GM19372 (cell line): ENCODE results near the gene DOC2B.

Source experiments
- ATAC-seq: cut with Tn5 transposase; IDR thresholded peaks from one replicate; pipeline ENCODE4 v1.9.1; 2021; ENCODE audit warnings: mild to moderate bottlenecking, low read depth, moderate library complexity; ENCODE audit not compliant: unreplicated experiment

DOC2B gene

GRCh38 chr17:164303-165235 is 16.9 kb downstream of the DOC2B start:
- ATAC-seq = no peak

GRCh38 chr17:163514-164098 is 17.8 kb downstream of the DOC2B start:
- ATAC-seq = no peak

DNA sequence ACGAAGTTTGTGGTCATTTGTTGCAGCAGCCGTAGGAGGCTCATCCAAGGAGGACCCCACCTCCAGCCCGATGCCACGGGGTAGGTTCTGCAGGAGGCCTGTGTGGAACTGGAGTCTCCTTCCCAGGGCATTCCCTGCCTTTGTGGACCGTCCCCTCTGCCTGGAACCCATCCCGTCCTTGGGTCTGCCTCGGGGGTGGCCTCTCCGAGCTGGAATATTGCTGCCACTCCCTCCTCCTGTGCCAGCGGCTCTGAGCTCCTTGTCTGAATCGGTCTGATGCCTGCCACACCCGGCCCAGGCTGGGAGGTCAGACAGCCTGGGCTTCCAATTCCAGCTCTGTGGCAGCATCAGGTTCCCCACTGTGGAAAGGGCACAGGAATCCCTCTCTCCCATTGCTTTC is 18.8 kb downstream of the DOC2B start:
- no peak for ATAC-seq

- ATAC-seq = no peak
These were observed 20.0 kb downstream of the DOC2B start for GRCh38 chr17:161481-161880.

- ATAC-seq = no peak
These were observed 21.1 kb downstream of the DOC2B start for GRCh38 chr17:160336-160735.

- ATAC-seq = no peak
These were observed 21.8 kb downstream of the DOC2B start for GRCh38 chr17:159609-160008.

DNA sequence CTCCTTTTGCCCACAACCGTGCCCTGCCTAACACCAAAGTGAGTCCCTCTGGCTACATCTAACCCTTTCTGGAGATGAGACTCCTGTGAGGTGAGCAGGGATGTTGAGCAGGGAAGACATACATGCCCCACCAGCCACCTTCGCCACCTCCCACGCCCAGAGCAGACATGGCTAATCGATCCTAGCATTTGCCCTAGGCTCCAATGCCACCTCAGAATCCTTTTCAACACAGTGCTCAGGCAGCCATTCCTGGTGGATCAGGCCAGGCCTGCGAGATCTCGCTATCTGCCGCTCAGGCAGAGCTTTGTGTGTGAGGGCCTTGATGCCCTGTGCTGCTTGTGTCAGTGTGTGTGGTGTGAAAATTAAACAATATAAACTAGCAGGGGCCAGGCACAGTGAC is 23.1 kb downstream of the DOC2B start:
- ATAC-seq = no peak

DNA sequence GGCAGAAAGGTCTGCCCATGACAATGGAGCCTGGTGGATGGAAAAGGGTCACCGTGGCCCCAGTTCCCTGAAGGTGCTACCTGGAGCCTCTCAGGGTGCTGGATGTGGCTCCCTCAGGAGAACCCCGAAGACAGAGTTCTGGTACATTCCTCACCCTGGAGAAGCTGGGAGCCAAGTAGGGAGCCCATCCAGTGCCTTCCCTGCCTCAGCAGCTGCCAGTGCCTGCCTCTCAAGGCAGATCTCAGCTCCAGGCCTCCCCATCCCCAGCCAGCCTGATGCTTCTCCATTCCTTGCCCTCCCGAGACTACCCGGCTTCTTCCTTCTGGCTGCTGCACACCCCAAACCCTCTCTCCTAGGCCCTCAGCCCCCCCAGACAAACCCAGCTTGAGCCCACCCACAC is 23.5 kb downstream of the DOC2B start:
- no peak for ATAC-seq

- ATAC-seq = no peak
These were observed 24.5 kb downstream of the DOC2B start for GRCh38 chr17:156946-157345.

DNA sequence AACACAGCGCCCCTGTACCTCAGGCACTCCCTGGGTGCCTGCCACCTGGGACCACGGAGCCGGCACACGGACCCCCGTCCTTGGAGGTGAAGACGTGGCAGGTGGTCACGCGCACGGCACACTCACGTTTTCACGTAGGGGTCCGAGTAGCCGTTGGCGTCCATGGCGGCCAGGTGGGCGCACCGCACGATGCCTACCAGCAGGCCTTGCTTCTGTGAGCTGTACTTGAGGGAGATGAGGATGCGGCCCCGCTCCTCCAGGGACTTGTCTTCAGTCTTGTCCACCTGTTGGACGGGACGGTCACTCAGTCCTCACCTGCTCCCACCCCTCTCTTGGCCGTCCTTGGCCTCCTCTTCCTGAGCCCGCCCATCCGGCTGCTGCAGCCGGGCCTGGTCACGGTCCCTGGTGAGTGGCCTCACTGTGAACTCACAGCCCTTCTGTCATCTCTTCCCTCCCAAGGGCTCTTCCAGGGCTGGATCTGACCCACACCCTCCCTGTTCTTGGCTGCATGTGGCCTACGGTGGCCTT is 25.3 kb downstream of the DOC2B start:
- ATAC-seq = no peak

- no peak for ATAC-seq
These were observed 25.9 kb downstream of the DOC2B start for GRCh38 chr17:155576-155975.

GRCh38 chr17:153851-154250 is 27.6 kb downstream of the DOC2B start:
- no peak for ATAC-seq

DNA sequence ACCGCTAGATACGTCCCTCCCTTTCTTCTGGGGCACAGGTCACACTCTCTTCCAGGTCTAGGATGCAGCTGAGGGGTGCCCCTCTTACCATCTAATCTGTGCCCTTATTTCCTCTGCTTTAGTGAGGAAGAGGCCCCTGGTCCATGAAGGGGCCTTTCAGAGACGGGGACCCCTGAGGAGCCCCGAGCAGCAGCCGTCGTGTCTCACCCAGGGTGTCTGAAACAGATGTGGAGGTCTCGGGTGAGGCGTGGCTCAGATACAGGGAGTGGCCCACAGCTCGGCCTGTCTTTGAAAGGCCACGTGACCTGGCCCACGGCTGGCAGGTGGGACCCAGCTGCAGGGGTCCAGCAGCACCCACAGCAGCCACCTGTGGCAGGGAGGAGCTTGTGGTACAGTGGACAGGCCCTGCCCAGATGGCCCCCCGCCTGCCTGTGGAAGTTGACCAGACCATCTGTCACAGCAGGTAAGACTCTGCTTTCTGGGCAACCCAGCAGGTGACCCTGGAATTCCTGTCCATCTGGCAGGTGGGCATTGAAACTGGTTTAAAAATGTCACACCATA is 28.5 kb downstream of the DOC2B start:
- no peak for ATAC-seq

- ATAC-seq = no peak
These were observed 29.3 kb downstream of the DOC2B start for GRCh38 chr17:151886-152859.

GRCh38 chr17:151004-151403 is 30.4 kb downstream of the DOC2B start:
- ATAC-seq = no peak

- no peak for ATAC-seq
These were observed 31.4 kb downstream of the DOC2B start for GRCh38 chr17:149897-150584.

- ATAC-seq = no peak
These were observed 32.2 kb downstream of the DOC2B start for GRCh38 chr17:149231-149630.

GRCh38 chr17:148757-149156 is 32.7 kb downstream of the DOC2B start:
- ATAC-seq = no peak

- no peak for ATAC-seq
These were observed 33.4 kb downstream of the DOC2B start for GRCh38 chr17:147796-148740.
